ENCODE results near the gene CAGE1. TPM values are rescaled to one million over a fixed set of nuclear protein-coding genes. Genes with fewer than 3 reads are reported as not detected.
"Not testable (repeated sequence)": the region's sequence is repeated elsewhere in the genome, so short reads cannot be mapped to it uniquely, and the experiment has no call there.

Gene CAGE1
- total RNA-seq, 4 donors from 2014 or later: not detected

DNA sequence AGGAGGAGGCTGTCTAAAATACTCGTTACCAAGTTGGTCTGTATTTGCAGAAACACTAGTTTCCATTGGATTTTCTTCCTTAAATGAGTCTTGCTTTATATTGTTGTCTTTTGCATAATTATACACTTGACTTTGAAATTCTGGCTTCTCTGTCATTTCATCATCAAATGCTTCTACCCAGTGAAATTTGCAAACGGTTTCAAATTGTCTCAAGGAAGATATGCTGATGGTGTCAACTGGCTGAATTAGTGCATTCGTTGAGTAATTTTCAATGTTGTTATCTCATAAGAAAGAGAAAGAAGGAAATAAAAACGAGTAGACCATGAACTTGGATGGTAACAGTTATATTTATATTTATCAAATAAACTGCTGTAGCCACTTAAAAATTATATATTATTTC is 10.8 kb downstream of the CAGE1 start:
- in situ Hi-C loops (cut with MboI; ENCODE audit: low sequenced_read_pairs in 4 of 4) (no loop called here), intact Hi-C loops (cut with DNase I; ENCODE audit: low total_unique reads) (no loop called here)
- no peak overlapping the region for H3K27ac ChIP-seq
- no peaks in the 10 kb centered on the region for H3K27me3 ChIP-seq
- H3K9me3 ChIP-seq: no peaks in the 10 kb centered on the region
- H3K4me1 ChIP-seq: no peaks in the 10 kb centered on the region
- no peak overlapping the region for H3K4me3 ChIP-seq
- ATAC-seq (no peak), DNase-seq (no peak)
- TF ChIP-seq POLR2A (IDR thresholded peaks at IDR 0.05): no peak
- TF ChIP-seq, protein P1, sequence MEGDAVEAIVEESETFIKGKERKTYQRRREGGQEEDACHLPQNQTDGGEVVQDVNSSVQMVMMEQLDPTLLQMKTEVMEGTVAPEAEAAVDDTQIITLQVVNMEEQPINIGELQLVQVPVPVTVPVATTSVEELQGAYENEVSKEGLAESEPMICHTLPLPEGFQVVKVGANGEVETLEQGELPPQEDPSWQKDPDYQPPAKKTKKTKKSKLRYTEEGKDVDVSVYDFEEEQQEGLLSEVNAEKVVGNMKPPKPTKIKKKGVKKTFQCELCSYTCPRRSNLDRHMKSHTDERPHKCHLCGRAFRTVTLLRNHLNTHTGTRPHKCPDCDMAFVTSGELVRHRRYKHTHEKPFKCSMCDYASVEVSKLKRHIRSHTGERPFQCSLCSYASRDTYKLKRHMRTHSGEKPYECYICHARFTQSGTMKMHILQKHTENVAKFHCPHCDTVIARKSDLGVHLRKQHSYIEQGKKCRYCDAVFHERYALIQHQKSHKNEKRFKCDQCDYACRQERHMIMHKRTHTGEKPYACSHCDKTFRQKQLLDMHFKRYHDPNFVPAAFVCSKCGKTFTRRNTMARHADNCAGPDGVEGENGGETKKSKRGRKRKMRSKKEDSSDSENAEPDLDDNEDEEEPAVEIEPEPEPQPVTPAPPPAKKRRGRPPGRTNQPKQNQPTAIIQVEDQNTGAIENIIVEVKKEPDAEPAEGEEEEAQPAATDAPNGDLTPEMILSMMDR (IDR thresholded peaks at IDR 0.05 in 4 of 5, conservative IDR thresholded peaks at IDR 0.05 in 1 of 5): no peak
- no peaks in the 10 kb centered on the region for H3K36me3 ChIP-seq

DNA sequence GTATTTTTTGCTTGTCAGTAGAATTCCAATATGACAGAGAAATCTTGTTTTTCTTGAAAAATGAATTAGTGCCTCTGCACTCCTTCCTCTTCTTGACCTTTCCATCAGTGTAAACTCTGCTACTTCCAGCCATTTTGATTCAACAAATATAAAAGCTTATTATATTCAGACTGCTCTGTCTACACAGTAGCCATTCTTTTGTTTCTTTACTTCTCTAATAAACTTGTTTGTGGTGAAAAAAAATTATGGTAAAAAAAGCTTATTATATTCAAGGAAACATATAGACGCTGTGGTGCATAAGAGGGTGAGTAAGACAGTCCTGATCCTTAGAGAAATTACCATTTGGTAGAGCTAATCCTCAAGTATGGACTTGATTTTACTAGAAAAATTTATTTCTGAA is 11.6 kb downstream of the CAGE1 start:
- H3K27ac ChIP-seq: no peak overlapping the region
- in situ Hi-C loops (cut with MboI; ENCODE audit: low sequenced_read_pairs in 4 of 4) (no loop called here), intact Hi-C loops (cut with DNase I; ENCODE audit: low total_unique reads) (no loop called here)
- H3K36me3 ChIP-seq: no peaks in the 10 kb centered on the region
- no peak for DNase-seq
- H3K27me3 ChIP-seq: no peaks in the 10 kb centered on the region
- no peak for ATAC-seq
- no peaks in the 10 kb centered on the region for H3K4me1 ChIP-seq
- H3K9me3 ChIP-seq: no peaks in the 10 kb centered on the region
- no peak overlapping the region for H3K4me3 ChIP-seq
- TF ChIP-seq, protein P1 (IDR thresholded peaks at IDR 0.05 in 4 of 5, conservative IDR thresholded peaks at IDR 0.05 in 1 of 5): no peak
- TF ChIP-seq POLR2A (IDR thresholded peaks at IDR 0.05): no peak

DNA sequence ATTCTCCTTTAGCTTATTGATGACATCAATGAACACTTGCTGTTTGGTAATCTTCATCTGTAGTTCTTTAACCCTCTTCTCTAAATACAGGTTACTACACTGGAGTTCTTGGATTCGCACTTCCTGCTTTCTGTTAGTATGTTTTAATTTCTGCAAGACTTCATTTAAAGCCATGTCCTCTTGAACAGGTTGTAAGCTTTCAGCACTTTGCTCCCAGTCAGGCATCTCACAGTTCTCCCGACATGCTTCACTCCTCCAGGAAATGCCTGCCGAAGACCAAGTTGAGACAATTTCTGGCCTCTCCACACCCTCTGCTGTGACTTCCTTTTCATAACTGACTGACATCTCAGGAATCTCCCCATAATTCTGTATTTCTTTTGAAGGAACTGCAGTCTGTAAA is 15.8 kb downstream of the CAGE1 start:
- no peak for DNase-seq
- intact Hi-C loops (cut with DNase I; ENCODE audit: low total_unique reads): no loop called here
- Histone ChIP-seq H3K4me3 (no peak overlapping the region), H3K9me3 (no peaks in the 10 kb centered on the region), H3K27me3 (no peaks in the 10 kb centered on the region), H3K36me3 (no peaks in the 10 kb centered on the region), H3K4me1 (no peaks in the 10 kb centered on the region), H3K27ac (no peak overlapping the region)
- no peak for TF ChIP-seq POLR2A (IDR thresholded peaks at IDR 0.05)
- TF ChIP-seq, protein P1 (IDR thresholded peaks at IDR 0.05 in 4 of 5, conservative IDR thresholded peaks at IDR 0.05 in 1 of 5): no peak
- in situ Hi-C loops (cut with MboI; ENCODE audit: low sequenced_read_pairs in 4 of 4): no loop called here
- ATAC-seq: no peak

DNA sequence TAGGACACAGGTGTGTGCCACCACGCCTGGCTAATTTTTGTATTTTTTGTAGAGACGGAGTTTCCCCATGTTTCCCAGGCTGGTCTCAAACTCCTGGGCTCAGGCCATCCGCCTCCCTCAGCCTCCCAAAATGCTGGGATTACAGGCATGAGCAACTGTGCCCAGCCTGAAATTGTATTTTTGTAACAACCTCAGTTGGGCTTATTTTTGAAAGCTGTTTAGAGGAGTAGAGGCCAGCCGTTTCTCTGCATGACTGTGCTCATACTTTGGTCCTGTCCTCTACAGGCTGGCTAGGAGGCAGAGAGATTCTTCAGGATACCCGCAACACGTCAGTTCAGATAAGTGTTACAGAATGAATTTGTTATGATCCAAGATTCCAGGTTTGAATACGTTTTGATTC is 22.1 kb downstream of the CAGE1 start:
- DNase-seq (no peak), ATAC-seq (no peak)
- Histone ChIP-seq H3K4me3 (no peak overlapping the region), H3K27ac (no peak overlapping the region), H3K27me3 (no peaks in the 10 kb centered on the region), H3K9me3 (no peaks in the 10 kb centered on the region), H3K36me3 (no peaks in the 10 kb centered on the region), H3K4me1 (no peaks in the 10 kb centered on the region)
- TF ChIP-seq POLR2A (IDR thresholded peaks at IDR 0.05): no peak
- TF ChIP-seq, protein P1 (IDR thresholded peaks at IDR 0.05 in 4 of 5, conservative IDR thresholded peaks at IDR 0.05 in 1 of 5): no peak
- in situ Hi-C loops (cut with MboI; ENCODE audit: low sequenced_read_pairs in 4 of 4): no loop called here
- intact Hi-C loops (cut with DNase I; ENCODE audit: low total_unique reads): no loop called here

DNA sequence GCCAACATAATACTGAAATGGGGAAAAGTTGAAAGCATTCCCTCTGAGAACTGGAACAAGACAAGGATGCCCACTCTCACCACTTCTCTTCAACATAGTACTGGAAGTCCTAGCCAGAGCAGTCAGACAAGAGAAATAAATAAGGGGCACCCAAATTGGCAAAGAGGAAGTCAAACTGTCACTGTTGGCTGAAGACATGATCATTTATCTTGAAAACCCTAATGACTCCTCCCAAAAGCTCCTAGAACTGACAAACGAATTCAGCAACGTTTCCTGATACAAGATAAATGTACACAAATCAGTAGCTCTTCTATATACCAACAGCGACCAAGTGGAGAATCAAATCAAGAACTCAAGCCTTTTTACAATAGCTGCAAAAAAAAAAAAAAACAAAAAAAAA is 37.6 kb downstream of the CAGE1 start:
- in situ Hi-C loops (cut with MboI; ENCODE audit: low sequenced_read_pairs in 4 of 4); intact Hi-C loops (cut with DNase I; ENCODE audit: low total_unique reads); H3K36me3 ChIP-seq; DNase-seq; H3K9me3 ChIP-seq; ATAC-seq; H3K4me1 ChIP-seq; H3K4me3 ChIP-seq; H3K27ac ChIP-seq; H3K27me3 ChIP-seq: not testable (repeated sequence)

DNA sequence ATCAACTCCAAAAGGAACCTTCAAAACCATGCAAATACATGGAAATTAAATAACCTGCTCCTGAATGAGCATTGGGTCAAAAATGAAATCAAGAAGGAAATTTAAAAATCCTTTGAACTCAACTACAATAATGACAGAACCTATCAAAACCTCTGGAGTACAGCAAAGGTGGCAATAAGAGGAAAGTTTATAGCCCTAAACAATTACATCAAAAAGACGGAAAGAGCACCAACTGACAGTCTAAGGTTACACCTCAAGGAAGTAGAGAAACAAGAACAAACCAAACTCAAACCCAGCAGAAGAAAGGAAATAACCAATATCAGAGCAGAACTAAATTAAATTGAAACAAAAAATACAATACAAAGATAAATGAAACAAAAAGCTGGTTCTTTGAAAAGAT is 39.0 kb downstream of the CAGE1 start:
- H3K9me3 ChIP-seq; H3K27me3 ChIP-seq; in situ Hi-C loops (cut with MboI; ENCODE audit: low sequenced_read_pairs in 4 of 4); H3K36me3 ChIP-seq; intact Hi-C loops (cut with DNase I; ENCODE audit: low total_unique reads); H3K4me3 ChIP-seq; ATAC-seq; H3K4me1 ChIP-seq; DNase-seq; H3K27ac ChIP-seq: not testable (repeated sequence)

DNA sequence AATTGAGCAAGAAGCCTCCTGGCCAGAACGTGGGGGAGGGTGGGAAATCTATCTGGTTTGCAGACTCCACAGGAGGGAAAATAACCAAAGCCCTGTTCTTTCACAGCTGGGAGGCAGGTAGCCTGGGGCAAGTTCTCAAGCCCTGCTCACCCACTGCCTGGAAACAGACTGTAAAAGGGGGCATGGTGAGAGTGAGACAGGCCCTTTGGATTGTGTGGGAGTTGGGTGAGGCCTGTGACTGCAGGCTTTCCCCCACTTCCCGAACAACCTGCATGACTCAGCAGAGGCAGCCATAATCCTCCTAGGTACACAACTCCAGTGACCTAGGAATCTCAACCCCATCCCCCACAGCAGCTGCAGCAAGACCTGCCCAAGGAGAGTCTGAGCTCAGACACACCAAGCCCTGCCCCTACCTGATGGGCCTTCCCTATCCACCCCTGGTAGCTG is 42.0 kb downstream of the CAGE1 start:
- H3K4me1 ChIP-seq; H3K9me3 ChIP-seq; intact Hi-C loops (cut with DNase I; ENCODE audit: low total_unique reads); in situ Hi-C loops (cut with MboI; ENCODE audit: low sequenced_read_pairs in 4 of 4); DNase-seq; H3K27me3 ChIP-seq; ATAC-seq; H3K27ac ChIP-seq; H3K4me3 ChIP-seq; H3K36me3 ChIP-seq: not testable (repeated sequence)

DNA sequence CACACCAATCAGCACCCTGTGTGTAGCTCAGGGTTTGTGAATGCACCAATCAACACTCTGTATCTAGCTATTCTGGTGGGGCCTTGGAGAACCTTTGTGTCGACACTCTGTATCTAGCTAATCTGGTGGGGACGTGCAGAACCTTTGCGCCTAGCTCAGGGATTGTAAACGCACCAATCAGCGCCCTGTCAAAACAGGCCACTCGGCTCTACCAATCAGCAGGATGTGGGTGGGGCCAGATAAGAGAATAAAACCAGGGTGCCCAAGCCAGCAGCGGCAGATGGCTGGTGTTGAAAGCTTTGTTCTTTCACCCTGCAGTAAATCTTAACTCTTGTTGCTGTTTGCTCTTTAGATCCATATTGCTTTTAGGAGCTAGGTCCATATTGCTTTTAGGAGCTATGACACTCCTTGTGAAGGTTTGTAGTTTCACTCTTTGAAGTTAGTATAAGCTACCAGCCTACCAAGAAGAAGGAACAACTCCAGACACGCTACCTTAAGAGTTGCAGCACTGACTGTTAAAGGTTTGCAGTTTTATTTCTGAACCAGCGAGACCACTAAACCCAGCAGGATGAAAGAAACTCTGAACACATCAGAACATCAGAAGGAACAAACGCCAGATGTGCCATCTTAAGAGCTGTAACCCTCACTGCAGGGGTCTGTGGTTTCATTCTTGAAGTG is 44.6 kb downstream of the CAGE1 start:
- H3K4me1 ChIP-seq; H3K4me3 ChIP-seq; intact Hi-C loops (cut with DNase I; ENCODE audit: low total_unique reads); H3K9me3 ChIP-seq; DNase-seq; ATAC-seq; H3K36me3 ChIP-seq; H3K27me3 ChIP-seq; H3K27ac ChIP-seq; in situ Hi-C loops (cut with MboI; ENCODE audit: low sequenced_read_pairs in 4 of 4): not testable (repeated sequence)
